ENCODE data around the gene SF3B3.
A peak's percentile ranks its signal among the peaks of the same experiment; 100 is the strongest.
"Not testable (repeated sequence)": the region's sequence is repeated elsewhere in the genome, so short reads cannot be mapped to it uniquely, and the experiment has no call there.

SF3B3 gene

DNA sequence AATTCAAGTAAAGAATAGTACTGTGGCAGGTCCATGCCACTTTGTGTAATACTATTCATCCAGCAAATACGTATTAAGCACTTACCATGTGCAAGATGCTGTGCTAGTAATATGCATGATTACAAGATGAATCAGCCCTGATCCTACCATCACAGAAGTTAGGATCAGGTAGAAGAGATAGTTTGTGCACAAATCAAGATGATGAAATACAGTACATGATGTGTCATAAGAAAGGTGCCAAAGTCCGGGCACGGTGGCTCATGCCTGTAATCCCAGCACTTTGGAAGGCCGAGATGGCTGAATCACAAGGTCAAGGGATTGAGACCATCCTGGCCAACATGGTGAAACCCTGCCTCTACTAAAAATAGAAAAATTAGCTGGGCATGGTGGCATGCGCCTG, 11.2 kb upstream of the SF3B3 start:
- no peak for DNase-seq

DNA sequence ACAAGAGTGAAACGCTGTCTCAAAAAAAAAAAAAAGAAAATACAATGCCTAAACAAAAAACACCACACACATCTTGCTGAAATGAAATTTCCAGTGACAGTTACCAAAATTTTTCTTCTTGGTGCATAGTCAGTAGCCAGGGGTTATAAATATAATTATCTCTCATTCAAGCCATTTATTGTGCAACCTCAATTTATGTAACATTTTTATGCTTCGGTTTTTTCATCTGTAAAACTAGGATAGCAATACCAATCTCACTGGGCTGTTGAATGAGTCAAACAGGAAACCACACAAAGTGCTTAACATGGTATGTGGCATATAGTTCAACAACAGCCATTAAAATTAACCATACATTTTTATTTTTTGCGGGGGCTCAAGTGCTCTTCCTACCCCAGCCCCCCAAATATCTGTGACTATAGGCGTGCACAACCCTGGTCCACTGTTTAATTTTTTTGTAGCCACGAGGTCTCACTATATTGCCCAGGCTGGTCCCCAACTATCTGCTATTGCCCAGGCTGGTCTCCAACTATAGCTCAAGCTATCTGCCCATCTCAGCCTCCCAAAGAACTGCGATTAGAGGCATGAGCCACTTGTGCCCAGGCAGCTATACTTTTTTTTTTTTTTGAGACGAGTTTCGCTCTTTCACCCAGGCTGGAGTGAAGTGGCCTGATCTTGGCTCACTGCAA, 2.9 kb upstream of the SF3B3 start:
- no peak for DNase-seq

DNA sequence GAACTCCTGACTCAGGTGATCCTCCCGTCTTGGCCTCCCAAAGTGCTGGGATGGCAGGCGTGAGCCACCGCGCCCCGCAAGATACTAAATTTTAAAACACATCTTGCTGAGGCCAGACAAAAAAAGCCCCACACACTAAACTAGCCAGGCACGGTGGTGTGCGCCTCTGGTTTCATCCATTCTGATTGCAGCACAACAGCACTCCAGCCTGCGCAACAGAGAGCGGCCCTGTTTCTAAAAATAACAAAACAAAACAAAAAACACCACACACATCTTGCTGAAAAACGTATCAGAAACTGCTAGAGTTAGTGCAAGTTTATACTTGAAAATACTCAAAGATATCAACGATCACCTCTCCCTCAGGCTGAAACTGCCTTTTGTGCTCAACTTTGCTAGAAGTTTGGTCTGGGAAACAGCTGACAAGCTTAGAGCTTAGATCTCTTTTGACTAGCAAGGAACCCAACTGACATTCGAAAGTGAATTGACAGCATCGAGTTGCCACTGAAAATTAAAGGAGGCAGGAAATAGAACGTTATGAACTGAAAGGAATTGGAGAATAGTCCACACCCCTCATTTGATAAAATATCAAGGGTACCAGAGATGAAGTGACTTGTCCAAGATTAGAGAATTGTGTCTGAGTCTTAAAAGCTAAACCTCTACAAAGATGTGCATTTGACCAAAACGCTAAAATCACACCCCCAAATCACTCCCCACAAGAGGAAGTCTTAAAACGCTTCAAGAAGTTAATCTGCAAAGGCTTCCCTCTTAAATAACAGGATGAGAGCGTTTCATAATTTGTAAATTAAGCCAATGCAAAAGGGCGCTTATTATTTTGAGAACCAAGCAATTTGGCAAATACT, 1.2 kb upstream of the SF3B3 start:
- no peak for DNase-seq

DNA sequence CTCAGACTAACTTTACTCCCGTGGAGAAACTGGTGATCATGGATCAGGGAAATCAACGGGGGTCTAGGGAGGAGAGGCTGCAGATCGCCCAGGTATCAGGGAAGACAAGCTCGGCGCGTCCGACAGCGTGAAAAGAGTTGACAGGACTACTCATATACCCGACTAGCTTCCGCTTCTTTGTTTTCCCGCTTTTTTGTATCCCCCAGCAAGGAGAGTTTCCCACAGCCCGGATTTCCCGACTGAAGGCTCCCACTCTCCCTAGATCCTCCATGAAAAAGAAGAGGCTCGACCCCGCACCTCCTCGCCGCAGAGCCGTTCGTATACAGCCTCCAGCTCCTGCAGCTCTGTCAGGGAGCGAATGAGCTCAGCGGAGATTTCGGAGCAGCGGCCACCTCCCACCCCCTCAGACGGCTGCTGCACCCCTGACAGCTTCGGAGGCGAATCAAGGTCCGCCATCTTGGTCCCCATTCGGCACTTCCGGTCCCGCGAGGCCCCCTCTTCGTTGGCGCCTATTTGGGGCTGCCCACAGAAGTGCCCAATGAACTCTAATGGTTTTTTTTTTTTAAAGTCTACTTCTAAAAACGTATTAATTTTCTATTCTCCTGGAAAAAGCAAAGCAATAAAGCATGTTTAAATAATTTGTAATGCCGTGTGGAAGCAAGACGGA, 407 bp upstream of the SF3B3 start, which contains the start of gene COG4:
Gene COG4, minus strand, starts transcription at position 479 of the 667 bp plus-strand sequence. Its CDS starts 11 bp downstream, at position 468.
- peak; percentile 85 to 90 for DNase-seq

DNA sequence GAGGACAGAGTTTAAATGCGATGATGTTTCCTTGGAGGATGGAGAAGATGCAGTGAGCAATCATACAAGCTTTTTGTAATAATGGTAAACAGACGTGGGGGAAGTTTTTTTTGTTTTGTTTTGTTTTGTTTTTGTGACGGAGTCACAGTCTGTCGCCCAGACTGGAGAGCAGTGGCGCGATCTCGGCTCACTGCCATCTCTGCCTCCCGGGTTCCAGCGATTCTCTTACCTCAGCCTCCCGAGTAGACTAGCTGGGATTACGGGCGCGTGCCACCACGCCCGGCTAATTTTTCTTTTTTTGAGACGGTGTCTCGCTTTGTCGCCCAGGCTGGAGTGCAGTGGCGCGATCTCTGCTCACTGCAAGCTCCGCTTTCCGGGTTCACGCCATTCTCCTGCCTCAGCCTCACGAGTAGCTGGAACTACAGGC, 796 bp downstream of the SF3B3 start:
- DNase-seq: peak; percentile 5 to 7

DNA sequence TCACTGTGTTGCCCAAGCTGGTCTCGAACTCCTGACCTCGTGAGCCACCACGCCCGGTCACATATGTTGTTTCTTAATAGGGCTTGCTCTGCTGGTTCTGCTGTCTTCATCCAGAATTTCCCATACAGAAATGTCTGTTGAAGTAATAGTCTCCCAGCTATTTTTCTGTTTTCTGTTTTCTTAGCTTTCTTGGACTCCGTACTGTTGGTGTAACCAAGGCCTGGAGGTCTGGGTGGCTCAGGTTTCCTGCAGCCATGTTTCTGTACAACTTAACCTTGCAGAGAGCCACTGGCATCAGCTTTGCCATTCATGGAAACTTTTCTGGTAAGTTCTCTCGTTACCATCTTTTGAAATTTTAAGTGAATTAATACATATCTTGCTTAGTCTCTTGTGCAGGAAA, 2.8 kb downstream of the SF3B3 start:
- no peak for DNase-seq

DNA sequence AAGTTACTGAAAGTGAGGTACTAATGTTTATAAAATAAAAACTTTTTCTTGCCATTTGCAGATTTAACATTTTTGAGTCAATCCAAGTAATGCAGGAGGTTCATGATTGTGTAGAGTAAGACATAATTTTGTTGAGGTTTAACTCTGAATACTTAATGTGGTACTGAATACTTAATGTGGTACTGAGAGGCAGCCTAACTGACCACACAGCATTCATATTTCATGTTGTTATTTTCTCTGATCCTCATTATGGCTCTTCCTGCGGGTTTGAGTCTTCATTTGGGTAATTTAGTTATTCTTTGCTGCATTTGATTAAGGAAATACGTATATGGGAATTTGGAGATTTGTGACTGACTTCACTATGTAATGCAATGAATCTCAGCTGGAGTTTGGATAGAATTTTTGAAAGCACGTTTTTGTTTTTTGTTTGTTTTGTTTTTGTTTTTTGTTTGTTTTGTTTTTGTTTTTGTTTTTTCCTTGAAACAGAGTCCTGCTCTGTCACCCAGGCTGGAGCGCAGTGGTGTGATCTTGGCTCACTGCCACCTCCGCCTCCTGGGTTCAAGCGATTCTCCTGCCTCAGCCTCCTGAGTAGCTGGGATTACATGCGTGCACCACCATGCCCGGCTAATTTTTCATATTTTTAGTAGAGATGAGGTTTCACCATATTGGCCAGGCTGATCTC, 3.8 kb downstream of the SF3B3 start:
- no peak for DNase-seq

DNA sequence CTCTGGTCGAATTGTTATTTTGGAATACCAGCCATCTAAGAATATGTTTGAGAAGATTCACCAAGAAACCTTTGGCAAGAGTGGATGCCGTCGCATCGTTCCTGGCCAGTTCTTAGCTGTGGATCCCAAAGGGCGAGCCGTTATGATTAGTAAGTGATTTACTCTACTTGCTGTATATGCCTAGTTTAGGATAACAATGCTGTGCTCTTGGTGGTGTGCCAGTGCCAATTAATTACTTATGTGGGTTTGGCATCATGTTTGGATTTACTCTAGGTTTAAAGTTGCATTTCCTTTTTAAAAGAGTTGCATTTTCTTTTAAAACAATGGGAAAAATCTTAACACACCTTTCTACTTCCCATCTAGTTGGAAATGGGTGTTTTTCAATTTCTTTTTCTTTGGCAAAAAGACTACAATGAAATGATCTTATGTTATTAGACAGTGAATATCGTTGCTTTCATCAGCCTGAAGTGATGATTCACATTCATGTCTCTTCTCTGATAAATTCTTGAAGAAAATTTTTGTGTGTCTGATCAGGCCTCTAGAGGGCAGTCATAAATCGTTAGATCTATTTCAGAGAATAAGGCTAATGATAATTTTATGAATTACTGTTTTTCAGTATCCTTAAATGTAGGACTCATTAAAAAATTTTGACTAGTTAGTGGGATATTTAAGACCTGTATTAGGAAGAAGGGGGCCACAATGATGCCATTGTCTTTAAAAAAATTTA, 5.6 kb downstream of the SF3B3 start:
- DNase-seq: no peak

DNA sequence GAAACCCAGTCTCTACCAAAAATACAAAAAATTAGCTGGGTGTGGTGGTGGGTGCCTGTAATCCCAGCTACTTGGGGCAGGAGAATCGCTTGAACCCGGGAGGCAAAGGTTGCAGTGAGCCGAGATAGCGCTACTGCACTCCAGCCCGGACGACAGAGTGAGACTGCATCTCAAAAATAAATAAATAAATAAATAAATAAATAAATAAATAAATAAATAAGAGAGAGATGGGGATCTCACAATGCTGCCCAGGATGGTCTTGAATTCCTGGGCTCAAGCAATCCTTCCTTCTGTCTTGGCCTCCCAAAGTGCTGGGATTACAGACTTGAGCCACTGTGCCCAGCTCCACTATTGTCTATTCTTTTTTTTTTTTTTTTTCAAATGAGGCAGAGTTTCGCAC, 6.3 kb downstream of the SF3B3 start:
- DNase-seq: not testable (repeated sequence)

DNA sequence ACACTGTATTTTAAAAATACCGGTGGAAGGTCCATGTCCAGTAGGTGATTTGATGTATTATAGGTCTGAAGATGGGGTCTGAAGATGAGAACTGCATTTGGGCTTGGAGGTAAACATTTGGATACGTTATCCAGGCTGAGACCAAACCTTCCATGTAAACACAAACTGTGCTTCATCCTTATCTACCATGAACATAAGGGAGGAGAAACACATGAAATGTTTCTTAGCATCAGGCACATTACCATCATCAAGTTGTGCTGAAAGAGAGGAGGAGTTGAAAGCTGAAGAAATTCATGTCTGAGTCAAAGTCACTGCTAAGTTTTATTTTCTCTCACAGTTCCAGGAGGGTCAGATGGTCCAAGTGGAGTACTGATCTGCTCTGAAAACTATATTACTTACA, 11.4 kb downstream of the SF3B3 start:
- DNase-seq: no peak

DNA sequence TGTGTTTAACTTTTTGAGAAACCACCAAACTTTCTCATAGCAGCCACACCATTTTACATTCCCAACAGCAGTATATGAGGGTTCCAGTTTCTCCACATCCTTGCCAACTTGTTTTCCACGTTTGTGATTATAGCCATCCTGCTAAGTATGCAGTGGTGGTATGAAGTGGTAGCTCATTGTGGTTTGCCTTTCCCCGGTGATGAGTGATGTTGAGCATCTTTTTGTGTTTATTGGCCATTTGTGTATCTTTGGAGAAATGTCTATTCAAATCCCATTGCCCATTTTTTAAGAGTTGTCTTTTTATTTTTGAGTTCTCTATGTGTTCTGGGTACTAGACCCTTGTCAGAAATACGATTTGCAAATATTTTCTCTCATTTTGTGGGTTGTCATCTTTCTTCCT, 17.4 kb downstream of the SF3B3 start:
- no peak for DNase-seq

DNA sequence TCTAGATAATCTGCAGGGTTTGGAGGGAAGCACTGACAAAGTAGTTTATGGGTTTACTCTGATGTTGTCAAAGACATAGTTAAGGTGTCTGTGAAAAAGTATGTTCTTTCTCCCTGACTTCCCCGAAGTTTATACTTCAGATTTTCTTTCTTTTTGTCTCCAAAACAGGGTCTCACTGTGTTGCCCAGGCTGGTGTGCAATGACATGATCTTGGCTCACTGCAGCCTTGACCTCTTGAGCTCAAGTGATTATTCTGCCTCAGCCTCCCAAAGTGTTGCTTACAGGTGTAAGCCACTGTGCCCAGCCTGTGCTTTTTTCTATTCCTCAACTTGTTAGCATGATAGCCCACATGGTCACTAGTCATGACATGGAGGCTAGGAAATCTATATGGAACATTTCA, 20.9 kb downstream of the SF3B3 start:
- DNase-seq: no peak

DNA sequence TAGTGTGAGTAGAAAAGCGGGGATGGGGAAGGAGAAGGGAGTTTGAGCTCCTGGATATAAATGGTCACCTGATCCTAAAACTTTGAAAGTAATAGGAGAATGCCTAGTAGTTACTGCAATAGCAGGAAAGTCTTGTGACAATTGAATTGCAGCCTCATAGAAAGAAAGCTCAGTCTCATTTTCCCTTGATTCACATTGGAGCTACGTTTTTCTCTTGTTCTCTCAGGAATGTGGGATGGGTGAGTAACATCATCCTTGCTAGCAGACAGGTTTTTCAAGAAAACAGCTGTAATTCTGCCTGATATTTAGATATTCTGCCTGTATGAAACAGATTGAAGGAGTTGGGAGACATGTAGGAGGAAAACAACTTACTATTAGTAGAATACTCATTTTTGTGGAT, 25.3 kb downstream of the SF3B3 start:
- DNase-seq: no peak

DNA sequence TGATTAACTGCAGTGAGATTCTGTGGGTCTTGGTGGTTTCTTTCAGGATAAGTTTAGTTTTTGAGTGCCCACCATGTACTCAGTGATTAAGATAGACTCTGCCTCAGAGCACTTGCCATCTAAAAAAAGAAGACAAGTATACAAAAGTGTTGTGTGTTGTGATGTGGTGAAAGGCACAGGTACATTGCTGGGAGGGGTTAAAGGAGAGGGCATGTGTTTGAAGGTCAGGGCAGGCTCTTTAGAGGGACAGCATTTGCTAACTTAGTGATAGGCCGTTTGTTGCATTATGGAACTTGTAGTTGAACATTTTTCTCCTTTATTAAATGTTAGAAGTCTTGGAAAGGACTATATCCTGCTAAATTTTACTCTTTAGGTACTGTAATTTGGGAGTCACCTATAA, 26.5 kb downstream of the SF3B3 start:
- no peak for DNase-seq

DNA sequence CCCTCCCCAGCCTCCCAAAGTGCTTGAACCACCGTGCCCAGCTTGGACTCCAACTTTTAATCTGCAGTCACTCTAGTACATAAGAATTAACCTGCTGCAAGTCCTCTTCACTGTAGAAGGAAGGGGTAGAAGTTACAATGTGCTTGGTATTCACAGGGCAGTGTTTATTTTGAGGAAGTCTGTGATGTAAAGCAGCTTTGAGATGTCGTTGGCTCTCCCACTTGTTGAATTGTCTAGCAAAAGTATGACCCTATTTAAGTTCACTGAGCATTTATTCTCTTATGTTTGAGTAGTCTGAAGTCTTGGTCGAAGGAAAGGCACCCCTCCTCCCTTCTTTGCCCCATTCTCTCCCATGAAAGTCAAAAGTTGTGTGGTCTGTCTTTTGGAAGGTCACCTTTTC, 28.2 kb downstream of the SF3B3 start:
- DNase-seq: no peak

DNA sequence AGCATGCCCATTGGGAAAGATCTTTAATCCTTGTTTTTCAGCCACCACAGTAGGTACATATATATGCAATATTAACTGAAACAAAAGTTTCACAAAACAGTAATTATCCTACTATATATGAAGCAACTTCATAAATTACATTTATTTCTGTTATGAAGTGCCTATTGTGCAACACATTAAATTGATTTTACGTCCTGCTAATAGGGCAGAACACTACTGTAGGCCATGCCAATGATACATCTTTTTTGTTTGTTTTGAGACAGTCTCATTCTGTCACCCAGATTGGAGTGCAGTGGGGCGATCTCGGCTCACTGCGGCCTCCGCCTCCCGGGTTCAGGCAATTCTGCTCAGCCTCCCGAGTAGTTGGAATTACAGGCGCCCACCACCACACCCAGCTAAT, 29.1 kb downstream of the SF3B3 start:
- DNase-seq: no peak

DNA sequence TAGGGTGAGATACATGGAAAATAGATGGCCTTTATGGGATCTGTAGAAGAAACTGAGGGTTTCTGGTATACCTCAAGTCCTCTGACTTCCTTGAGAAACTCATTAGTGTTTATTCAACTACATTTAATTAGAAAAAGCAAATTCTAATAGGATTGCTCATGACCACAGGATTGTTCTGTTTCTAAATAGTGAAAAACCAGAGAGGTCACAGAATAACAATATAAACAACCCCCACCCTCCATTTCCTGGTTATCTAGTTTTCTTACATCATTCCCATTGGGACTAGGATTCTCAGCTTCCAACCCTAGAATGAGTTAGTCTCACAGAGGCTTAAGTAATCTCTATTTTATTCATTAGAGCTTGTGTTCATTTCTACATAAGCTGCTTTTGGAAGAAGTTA, 30.0 kb downstream of the SF3B3 start:
- no peak for DNase-seq

DNA sequence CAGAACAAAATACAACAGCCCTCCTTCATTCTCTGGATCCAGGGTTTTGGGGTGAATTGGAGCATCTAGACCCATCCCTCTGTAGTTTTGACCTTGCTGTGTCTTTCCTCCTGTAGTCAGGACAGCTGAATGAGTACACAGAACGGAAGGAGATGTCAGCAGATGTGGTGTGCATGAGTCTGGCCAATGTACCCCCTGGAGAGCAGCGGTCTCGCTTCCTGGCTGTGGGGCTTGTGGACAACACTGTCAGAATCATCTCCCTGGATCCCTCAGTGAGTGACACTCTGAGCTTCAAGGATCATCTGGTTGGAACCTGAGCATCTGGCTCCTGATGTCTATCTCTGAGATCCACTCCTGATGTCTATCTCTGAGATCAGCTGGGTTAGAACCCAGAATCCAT, 32.4 kb downstream of the SF3B3 start:
- no peak for DNase-seq

DNA sequence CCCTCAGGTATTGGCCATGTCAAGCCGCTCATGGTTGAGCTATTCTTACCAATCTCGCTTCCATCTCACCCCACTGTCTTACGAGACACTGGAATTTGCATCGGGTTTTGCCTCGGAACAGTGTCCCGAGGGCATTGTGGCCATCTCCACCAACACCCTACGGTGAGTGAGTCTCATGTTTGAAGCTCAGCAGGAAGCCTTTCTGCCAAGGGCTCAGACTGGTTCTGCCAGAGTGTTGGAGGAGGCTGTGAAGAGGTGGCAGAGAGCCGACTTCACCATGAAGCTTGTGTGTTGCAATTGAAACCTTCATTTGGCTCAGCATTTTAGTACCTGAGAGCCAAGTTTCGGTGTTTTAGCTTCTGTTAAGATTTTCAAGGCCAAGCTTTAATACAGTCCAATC, 38.0 kb downstream of the SF3B3 start:
- DNase-seq: no peak

DNA sequence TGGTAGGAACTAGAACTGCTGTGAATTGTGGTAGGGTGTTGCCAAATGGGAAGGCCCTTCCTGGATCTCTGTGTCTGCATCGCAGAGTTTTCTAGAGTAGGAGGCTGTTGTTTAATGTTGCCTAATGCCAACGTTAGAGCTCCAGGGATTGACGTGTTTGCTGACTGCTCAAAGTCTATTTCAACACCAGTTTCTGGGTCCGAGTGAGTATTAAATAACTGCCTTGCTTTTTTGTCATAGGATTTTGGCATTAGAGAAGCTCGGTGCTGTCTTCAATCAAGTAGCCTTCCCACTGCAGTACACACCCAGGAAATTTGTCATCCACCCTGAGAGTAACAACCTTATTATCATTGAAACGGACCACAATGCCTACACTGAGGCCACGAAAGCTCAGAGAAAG, 40.0 kb downstream of the SF3B3 start:
- DNase-seq: no peak

DNA sequence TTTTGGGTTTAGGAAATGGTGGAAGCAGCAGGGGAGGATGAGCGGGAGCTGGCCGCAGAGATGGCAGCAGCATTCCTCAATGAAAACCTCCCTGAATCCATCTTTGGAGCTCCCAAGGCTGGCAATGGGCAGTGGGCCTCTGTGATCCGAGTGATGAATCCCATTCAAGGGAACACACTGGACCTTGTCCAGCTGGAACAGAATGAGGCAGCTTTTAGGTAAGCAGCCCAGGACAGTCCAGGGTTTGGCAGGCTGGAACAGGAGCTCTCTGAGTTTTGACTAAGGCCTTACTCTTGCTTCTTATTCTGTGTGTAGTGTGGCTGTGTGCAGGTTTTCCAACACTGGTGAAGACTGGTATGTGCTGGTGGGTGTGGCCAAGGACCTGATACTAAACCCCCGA, 41.4 kb downstream of the SF3B3 start:
- no peak for DNase-seq

DNA sequence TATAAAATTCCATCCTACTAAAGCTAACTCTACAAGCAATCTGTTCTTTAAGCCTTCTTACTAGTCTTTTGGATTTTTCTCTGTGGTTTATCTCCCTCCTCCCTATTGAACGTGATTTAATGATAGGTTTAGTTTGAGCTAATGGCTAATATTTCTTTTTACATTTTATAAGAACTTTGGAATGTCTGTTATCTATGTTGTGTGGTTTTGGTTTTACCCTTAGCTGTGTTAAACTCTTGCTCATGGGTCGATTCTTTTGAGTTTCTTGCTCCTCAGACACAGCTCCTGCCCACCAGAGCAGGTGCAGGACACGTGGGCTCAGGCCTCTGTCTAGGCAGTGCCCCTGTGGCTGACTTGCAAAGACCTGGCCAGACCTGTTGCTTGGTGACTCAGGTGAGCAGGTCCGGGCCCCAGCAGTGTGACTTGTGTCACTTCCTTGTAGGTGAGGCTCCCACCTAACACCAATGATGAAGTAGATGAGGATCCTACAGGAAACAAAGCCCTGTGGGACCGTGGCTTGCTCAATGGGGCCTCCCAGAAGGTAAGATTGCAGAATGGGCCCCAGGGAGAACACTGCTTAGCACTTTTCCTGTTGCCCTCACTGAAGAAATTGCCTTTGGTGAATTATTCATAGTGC, 45.1 kb downstream of the SF3B3 start:
- no peak for DNase-seq

All from stimulated activated CD4-positive, alpha-beta T cell treated with anti-CD3 and anti-CD28 coated beads, Interleukin-4, amount 100 ng/mL, for 4 hours (primary cell).